ENCODE data around the gene PTPRN. TPM values are rescaled to one million over a fixed set of nuclear protein-coding genes. Genes with fewer than 3 reads are reported as not detected.
A peak's percentile ranks its signal among the peaks of the same experiment; 100 is the strongest.

PTPRN gene
- polyA plus RNA-seq, 1 experiment: 11.7 TPM

GRCh38 chr2:219300022-219300421 is 9.2 kb downstream of the PTPRN start:
- POLR2A ChIA-PET: interaction anchor here (0.7 kb wide), 1 partner anchor 247 kb away, joined by 3 read pairs; no protein-coding TSS in a partner anchor
- TF ChIP-seq CTCF (IDR thresholded peaks at IDR 0.05; ENCODE audit: low read depth, low read length): no peak

GRCh38 chr2:219299372-219299760 is 9.8 kb downstream of the PTPRN start:
- ChIA-PET CTCF (interaction anchor here (0.9 to 12.4 kb wide), 13 partner anchors 9 to 231 kb away, joined by 3 to 131 read pairs (median 5); partner anchors contain the start of genes DNPEP, NHEJ1 and ZFAND2B), POLR2A (interaction anchor here (0.5 kb wide), 1 partner anchor 301 kb away, joined by 4 read pairs; no protein-coding TSS in a partner anchor)
- DNase-seq (ENCODE audit: low read depth, low spot score): no peak
- Histone ChIP-seq H3K9me3 (ENCODE audit: control insufficient read depth, insufficient read depth, low read length) (no peaks in the 10 kb centered on the region), H3K4me3 (ENCODE audit: low read depth, low read length) (no peak overlapping the region), H3K27me3 (ENCODE audit: control insufficient read depth, insufficient read depth, low read length) (no peaks in the 10 kb centered on the region), H3K27ac (ENCODE audit: low read depth, low read length) (no peak overlapping the region)
- TF ChIP-seq CTCF (IDR thresholded peaks at IDR 0.05; ENCODE audit: low read depth, low read length): no peak

More at GRCh38 chr2:219300022-219300421, 9.2 kb downstream of the PTPRN start:
- no peak overlapping the region for H3K4me3 ChIP-seq (ENCODE audit: low read depth, low read length)
- H3K27ac ChIP-seq (ENCODE audit: low read depth, low read length): no peak overlapping the region
- H3K27me3 ChIP-seq (ENCODE audit: control insufficient read depth, insufficient read depth, low read length): no peaks in the 10 kb centered on the region
- no peak for DNase-seq (ENCODE audit: low read depth, low spot score)
- CTCF ChIA-PET: interaction anchor here (1.0 to 12.4 kb wide), 8 partner anchors 9 to 230 kb away, joined by 4 to 131 read pairs (median 6); partner anchors contain the start of genes DNPEP and NHEJ1
- H3K9me3 ChIP-seq (ENCODE audit: control insufficient read depth, insufficient read depth, low read length): no peaks in the 10 kb centered on the region

GRCh38 chr2:219298759-219299371 is 10.3 kb downstream of the PTPRN start:
- Histone ChIP-seq H3K27me3 (ENCODE audit: control insufficient read depth, insufficient read depth, low read length) (no peaks in the 10 kb centered on the region), H3K9me3 (ENCODE audit: control insufficient read depth, insufficient read depth, low read length) (no peaks in the 10 kb centered on the region), H3K4me3 (ENCODE audit: low read depth, low read length) (no peak overlapping the region), H3K27ac (ENCODE audit: low read depth, low read length) (no peak overlapping the region)
- peak; percentile 47 for DNase-seq (ENCODE audit: low read depth, low spot score)
- POLR2A ChIA-PET: interaction anchor here (0.5 kb wide), 1 partner anchor 301 kb away, joined by 4 read pairs; no protein-coding TSS in a partner anchor
- CTCF ChIA-PET: interaction anchor here (0.9 to 12.4 kb wide), 14 partner anchors 8 to 231 kb away, joined by 3 to 131 read pairs (median 4); partner anchors contain the start of genes DNPEP, NHEJ1 and ZFAND2B
- peak; percentile 99 for TF ChIP-seq CTCF (IDR thresholded peaks at IDR 0.05; ENCODE audit: low read depth, low read length)

GRCh38 chr2:219297766-219298456 is 11.3 kb downstream of the PTPRN start:
- TF ChIP-seq CTCF (IDR thresholded peaks at IDR 0.05; ENCODE audit: low read depth, low read length): peak; percentile 45
- Histone ChIP-seq H3K27ac (ENCODE audit: low read depth, low read length) (no peak overlapping the region), H3K27me3 (ENCODE audit: control insufficient read depth, insufficient read depth, low read length) (no peaks in the 10 kb centered on the region), H3K9me3 (ENCODE audit: control insufficient read depth, insufficient read depth, low read length) (no peaks in the 10 kb centered on the region), H3K4me3 (ENCODE audit: low read depth, low read length) (no peak overlapping the region)
- ChIA-PET POLR2A (no interaction called here), CTCF (interaction anchor here (1.2 to 12.4 kb wide), 7 partner anchors 17 to 232 kb away, joined by 4 to 131 read pairs (median 6); partner anchors contain the start of gene NHEJ1)
- DNase-seq (ENCODE audit: low read depth, low spot score): no peak

Measured in AG04450 (cell line).